Stomach smooth muscle (tissue), 2 donors: ENCODE results near the gene AMBRA1.
"Not testable (repeated sequence)": the region's sequence is repeated elsewhere in the genome, so short reads cannot be mapped to it uniquely, and the experiment has no call there.

ENCODE experiments used
- H3K27ac ChIP-seq: one replicate; pipeline ENCODE4 v1.7.0; 2013; ENCODE audit warnings: mild to moderate bottlenecking, low read length, inconsistent platforms
- H3K27me3 ChIP-seq, 2 donors: one replicate each; pipeline ENCODE4 v1.7.0; 2013; ENCODE audit warnings: low read length in 2 of 2; ENCODE audit not compliant: insufficient read depth in 2 of 2, control insufficient read depth in 1 of 2
- H3K36me3 ChIP-seq, 2 donors: one replicate each; pipeline ENCODE4 v1.7.0; 2013; ENCODE audit warnings: low read length in 2 of 2; ENCODE audit not compliant: control insufficient read depth in 2 of 2, insufficient read depth in 2 of 2
- H3K4me1 ChIP-seq: one replicate; pipeline ENCODE4 v1.7.0; 2013; ENCODE audit warnings: low read length; ENCODE audit not compliant: control insufficient read depth, insufficient read depth
- H3K4me3 ChIP-seq, 2 donors: one replicate each; pipeline ENCODE4 v1.7.0; 2013; ENCODE audit warnings: low read length in 2 of 2
- H3K9ac ChIP-seq, 2 donors: one replicate each; pipeline ENCODE4 v1.7.0; 2013; ENCODE audit warnings: low read length in 2 of 2, mild to moderate bottlenecking in 1 of 2
- H3K9me3 ChIP-seq, 2 donors: one replicate each; pipeline ENCODE4 v1.7.0; 2013; ENCODE audit warnings: low read length in 2 of 2; ENCODE audit not compliant: control insufficient read depth in 2 of 2
- donor health status: healthy.
- donor health status: Pancreatic carcinoma.

The AMBRA1 gene

DNA sequence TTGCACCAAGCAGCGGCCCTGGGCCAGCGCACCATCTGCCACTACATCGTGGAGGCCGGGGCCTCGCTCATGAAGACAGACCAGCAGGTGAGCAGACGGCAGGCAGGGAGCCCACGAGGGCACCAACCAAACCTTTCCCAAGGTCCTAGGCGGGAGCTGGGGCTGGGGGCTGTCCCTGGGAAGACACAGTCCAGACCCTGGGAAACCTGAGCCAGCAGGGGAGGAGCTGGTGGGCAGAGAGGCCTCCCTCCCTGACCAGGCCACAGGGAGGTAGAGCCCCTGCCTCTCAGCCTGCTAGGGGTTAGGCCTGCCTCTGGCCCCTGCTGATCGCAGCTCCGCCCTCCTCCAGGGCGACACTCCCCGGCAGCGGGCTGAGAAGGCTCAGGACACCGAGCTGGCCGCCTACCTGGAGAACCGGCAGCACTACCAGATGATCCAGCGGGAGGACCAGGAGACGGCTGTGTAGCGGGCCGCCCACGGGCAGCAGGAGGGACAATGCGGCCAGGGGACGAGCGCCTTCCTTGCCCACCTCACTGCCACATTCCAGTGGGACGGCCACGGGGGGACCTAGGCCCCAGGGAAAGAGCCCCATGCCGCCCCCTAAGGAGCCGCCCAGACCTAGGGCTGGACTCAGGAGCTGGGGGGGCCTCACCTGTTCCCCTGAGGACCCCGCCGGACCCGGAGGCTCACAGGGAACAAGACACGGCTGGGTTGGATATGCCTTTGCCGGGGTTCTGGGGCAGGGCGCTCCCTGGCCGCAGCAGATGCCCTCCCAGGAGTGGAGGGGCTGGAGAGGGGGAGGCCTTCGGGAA, 214.1 kb downstream of the AMBRA1 start:
- Histone ChIP-seq H3K4me1 (peaks cover 24% of the 10 kb centered on the region), H3K36me3 (peaks cover 4 to 16% of the 10 kb centered on the region in 2 donors), H3K27me3 (peaks cover 2 to 19% of the 10 kb centered on the region in 2 donors), H3K27ac (peak overlapping the region; percentile 53)
- H3K4me3 ChIP-seq, H3K9ac ChIP-seq, H3K9me3 ChIP-seq: not testable (repeated sequence)

DNA sequence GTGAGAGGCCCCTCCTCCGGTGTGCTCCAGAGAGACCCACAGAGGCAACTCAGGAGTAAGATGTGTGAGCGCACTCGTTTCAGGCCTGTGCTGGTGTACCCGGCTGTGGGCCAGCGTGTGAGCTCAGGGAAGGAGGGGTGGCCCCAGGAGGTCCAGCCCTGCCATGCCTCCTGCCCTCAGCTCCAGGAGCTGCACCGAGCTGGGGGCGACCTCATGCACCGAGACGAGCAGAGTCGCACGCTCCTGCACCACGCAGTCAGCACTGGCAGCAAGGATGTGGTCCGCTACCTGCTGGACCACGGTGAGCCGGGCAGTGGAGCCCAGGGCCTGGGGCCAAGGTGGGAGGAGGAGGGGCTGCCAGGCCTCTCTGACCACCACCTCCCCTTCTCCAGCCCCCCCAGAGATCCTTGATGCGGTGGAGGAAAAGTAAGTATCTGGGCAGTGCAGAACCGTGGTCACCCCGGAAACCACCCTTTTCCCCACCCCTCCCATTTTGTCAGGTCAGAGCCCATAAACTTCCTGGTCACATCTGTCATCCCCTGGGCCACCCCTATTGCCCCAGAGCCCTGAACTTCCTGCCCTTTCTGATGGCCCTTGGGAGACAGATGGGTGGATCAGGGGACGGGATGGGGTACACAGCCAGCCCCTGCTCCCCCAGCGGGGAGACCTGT, 214.9 kb downstream of the AMBRA1 start:
- Histone ChIP-seq H3K36me3 (peaks cover 7 to 16% of the 10 kb centered on the region in 2 donors), H3K9me3 (no peaks in the 10 kb centered on the region), H3K4me3 (no peak overlapping the region), H3K27ac (peak overlapping the region; percentile 53), H3K4me1 (peaks cover 24% of the 10 kb centered on the region), H3K27me3 (peaks cover 2 to 18% of the 10 kb centered on the region in 2 donors), H3K9ac (no peak overlapping the region)

DNA sequence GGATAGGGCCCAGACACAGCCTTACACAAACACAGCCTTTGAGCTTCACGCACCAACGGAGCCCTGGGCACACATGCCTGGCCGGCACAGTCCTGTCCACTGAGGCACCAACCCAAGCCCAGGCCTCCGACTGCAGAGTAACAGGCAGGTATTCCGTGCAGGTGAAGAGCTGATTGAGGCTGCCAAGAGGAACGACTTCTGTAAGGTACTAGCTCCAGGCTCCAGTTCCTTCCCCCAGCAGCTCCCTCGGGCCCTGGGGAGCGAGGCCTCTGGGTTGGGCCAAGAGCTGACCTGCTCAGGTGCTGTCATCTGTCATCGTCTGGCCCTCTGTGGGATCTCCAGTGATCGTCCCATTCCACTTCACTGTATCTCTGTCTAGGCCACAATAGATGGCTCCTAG, 215.5 kb downstream of the AMBRA1 start:
- no peak overlapping the region for H3K9ac ChIP-seq
- peaks cover 24% of the 10 kb centered on the region for H3K4me1 ChIP-seq
- H3K27ac ChIP-seq = no peak overlapping the region
- peaks cover 2 to 13% of the 10 kb centered on the region in 2 donors for H3K27me3 ChIP-seq
- H3K9me3 ChIP-seq = no peaks in the 10 kb centered on the region
- no peak overlapping the region for H3K4me3 ChIP-seq
- peaks cover 12 to 19% of the 10 kb centered on the region in 2 donors for H3K36me3 ChIP-seq

DNA sequence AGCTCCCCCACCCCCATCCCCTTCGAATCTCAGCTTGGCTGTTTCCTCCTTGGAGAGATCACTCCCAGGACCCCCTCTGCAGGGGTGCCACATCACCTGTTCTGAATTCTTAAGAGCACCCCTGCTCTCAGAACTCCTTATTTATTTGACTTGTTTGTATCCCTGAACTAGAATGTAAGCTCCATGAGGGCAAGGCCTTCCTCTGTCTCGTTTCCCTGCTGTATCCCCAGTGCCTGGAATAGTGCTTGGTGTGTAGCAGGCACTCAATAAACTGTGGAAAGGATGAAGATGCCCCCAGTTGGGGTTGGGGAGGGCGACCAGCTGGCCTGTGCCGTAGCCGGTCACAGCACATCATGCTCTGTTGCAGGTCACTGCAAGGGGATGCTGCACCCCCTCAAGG, 216.0 kb downstream of the AMBRA1 start:
- H3K36me3 ChIP-seq = peaks cover 12 to 19% of the 10 kb centered on the region in 2 donors
- H3K27ac ChIP-seq = no peak overlapping the region

DNA sequence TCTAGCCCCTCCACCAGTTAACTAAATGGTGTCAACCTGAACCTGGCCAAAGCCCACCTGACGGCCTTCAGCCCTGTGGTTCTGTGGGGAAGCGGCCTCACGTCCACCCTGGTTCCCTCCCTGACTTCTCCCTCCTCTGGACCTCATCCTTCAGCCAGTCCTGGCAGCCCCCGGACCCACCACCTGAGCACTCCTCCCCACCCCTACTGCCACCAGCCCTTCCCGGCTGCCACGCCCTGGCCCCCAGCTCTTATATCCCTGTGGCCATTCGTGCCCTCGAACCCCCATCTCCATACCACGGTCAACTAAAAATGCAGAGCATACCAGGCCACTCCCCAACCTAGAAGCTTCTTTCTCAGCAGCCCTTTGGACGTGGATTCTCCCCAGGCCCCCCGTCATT, 216.5 kb downstream of the AMBRA1 start:
- Histone ChIP-seq H3K36me3 (peaks cover 12 to 22% of the 10 kb centered on the region in 2 donors), H3K9ac (no peak overlapping the region), H3K4me3 (no peak overlapping the region), H3K4me1 (peaks cover 19% of the 10 kb centered on the region), H3K27me3 (peaks cover 0 to 5% of the 10 kb centered on the region in 2 donors), H3K27ac (no peak overlapping the region), H3K9me3 (no peaks in the 10 kb centered on the region)

More for the DNA sequence above, 216.0 kb downstream of the AMBRA1 start:
- peaks cover under 1 to 10% of the 10 kb centered on the region in 2 donors for H3K27me3 ChIP-seq
- H3K4me1 ChIP-seq = peaks cover 24% of the 10 kb centered on the region
- no peak overlapping the region for H3K9ac ChIP-seq
- H3K4me3 ChIP-seq = no peak overlapping the region
- H3K9me3 ChIP-seq = no peaks in the 10 kb centered on the region

DNA sequence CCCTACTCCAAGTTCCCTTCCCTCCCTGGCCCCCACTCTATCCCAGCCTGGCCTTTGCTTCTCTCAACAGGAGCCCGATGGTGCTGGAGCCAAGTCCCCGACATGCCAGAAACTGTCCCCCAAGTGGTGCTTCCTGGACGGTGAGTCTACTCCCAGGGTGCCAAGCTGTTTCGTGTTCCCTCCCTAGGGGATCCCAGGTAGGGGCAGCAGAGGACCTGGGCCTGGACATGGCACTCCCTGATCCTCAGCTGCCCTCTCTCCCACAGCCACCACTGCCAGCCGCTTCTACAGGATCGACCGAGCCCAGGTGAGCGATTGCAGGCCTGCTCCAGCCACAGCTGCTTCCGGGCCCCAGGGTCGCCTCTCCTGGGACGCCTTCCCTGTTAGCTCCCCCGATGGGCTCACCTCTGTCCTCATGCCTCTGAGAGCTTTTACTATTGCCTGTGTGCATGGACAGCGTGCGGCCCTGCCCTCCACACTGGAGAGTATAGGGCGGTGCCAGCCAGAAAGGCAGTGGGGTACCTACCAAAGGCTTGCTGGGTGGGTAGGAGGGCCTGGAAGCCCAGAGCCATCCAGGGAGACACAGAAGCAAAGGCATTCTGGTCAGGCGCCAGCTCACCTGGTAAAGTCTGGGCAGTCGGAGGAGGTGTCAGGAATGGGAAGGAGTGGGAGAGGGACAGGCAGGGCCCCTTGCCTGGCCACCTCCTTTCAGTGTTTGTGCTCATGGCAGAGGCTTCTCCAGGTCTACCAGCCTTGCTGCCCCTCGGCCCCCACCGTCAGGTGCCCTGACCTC, 217.4 kb downstream of the AMBRA1 start:
- H3K9ac ChIP-seq = no peak overlapping the region
- no peak overlapping the region for H3K4me3 ChIP-seq
- H3K9me3 ChIP-seq = no peaks in the 10 kb centered on the region
- no peaks in the 10 kb centered on the region for H3K27me3 ChIP-seq
- peaks cover 12 to 27% of the 10 kb centered on the region in 2 donors for H3K36me3 ChIP-seq
- H3K27ac ChIP-seq = no peak overlapping the region
- H3K4me1 ChIP-seq = peaks cover 13% of the 10 kb centered on the region

DNA sequence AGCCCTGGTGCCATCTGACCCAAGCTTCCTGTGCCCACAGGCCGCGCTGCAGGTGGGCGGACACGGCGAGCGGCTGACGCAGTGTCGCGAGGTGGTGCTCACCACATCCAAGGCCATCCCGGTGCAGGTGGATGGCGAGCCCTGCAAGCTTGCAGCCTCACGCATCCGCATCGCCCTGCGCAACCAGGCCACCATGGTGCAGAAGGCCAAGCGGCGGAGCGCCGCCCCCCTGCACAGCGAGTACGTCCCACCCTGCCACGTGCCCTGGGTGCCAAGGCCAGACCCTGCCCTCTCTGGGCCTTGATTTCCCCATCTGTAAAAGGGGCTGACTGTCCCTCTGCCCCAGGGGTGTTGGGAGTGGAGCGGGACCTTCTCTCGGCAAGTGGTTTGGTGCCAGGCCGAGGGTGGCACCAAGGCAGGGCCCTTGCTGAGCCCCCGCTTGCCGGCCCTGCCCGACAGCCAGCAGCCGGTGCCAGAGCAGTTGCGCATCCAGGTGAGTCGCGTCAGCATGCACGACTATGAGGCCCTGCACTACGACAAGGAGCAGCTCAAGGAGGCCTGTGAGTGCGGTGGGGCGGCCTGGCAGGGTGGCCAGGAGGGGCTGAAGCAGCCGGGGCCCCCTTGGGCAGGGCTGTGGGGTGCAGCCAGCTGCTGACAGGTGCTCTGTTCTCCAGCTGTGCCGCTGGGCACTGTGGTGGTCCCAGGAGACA, 218.3 kb downstream of the AMBRA1 start:
- Histone ChIP-seq H3K9me3 (no peaks in the 10 kb centered on the region), H3K4me3 (no peak overlapping the region), H3K27me3 (no peaks in the 10 kb centered on the region), H3K4me1 (peaks cover 6% of the 10 kb centered on the region), H3K9ac (no peak overlapping the region), H3K27ac (no peak overlapping the region), H3K36me3 (peaks cover 12 to 32% of the 10 kb centered on the region in 2 donors)

DNA sequence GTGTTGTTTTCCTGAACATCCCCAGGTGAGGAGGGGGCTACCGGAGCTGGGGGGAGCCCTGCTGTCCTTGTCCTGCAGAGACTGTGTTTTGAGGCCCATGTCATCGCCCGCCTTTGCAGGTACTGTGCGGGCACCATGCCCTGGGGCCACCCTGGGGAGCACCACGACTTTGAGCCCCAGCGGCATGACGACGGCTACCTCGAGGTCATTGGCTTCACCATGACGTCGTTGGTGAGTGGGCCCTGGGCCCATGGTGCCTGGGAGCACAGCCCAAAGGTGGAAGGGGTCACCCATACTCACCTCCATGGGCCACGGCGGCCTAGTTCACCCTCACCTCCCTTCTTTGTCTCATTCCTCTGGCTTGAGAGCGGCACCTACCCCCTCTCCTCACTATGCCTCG, 219.0 kb downstream of the AMBRA1 start:
- Histone ChIP-seq H3K27me3 (no peaks in the 10 kb centered on the region), H3K36me3 (peaks cover 18 to 38% of the 10 kb centered on the region in 2 donors), H3K4me3 (no peak overlapping the region), H3K9me3 (no peaks in the 10 kb centered on the region), H3K27ac (no peak overlapping the region), H3K4me1 (peaks cover 6% of the 10 kb centered on the region), H3K9ac (no peak overlapping the region)

DNA sequence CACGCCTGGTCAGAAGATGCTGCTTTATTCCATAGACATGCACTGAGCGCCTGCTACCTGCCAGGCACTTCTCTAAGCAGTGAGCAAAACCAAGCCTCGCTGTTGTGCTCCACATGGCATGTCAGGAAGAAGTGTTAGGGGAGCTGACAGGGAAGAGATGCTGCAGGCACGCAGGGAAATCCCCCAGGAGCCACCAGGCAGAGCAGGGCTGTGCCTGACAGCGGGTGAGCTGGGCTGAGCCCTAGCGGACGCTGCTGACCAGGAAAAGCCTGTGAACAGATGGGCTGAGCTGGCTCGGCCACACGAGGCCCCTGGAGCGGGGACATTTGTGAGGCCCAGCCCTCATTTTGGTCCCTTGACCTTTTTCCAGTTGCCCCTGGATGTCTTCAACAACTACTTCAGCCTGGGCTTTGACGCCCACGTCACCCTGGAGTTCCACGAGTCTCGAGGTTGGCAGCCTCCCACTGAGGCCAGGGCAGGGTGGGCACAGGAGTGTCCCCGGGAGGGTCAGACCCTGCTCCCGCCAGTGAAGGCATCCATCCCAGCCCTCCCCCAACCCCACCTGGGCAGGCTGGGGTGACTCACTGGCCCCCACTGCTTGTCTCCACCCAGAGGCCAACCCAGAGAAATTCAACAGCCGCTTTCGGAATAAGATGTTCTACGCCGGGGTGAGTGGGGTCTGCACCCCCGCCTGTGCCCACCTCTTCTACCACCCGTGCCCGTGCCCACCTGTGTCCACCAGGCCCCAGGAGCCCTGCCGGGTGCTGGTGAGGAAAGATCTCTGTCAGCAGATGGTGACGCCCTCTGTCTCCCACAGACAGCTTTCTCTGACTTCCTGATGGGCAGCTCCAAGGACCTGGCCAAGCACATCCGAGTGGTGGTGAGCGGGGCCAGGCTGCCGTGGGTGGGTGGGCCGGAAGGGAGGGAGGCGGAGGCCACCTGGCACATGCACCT, 219.8 kb downstream of the AMBRA1 start:
- Histone ChIP-seq H3K27ac (no peak overlapping the region), H3K9me3 (no peaks in the 10 kb centered on the region), H3K27me3 (no peaks in the 10 kb centered on the region), H3K4me3 (no peak overlapping the region), H3K4me1 (peaks cover 8% of the 10 kb centered on the region), H3K36me3 (peaks cover 19 to 40% of the 10 kb centered on the region in 2 donors), H3K9ac (no peak overlapping the region)
